T-helper 2 cell treated with Interferon-gamma antibody and Interleukin-4, amounts not matched to agents 5 μg/mL and 100 μg/mL, for 36 hours (primary cell): Measurements from ENCODE around the gene PLCH1.

Source experiments
- DNase-seq: peaks from one replicate; pipeline ENCODE4 v3.0.0; 2021; ENCODE audit warnings: low spot score
- H3K27ac Mint-ChIP-seq: one replicate; pipeline ENCODE4 v1.8.0; 2021; ENCODE audit warnings: mild to moderate bottlenecking, mixed read lengths
- H3K27me3 Mint-ChIP-seq: one replicate; pipeline ENCODE4 v1.8.0; 2021; ENCODE audit warnings: low read depth, mixed read lengths
- H3K36me3 Mint-ChIP-seq: one replicate; pipeline ENCODE4 v1.8.0; 2021; ENCODE audit warnings: low read depth, mixed read lengths
- H3K4me1 Mint-ChIP-seq: one replicate; pipeline ENCODE4 v1.8.0; 2021; ENCODE audit warnings: low read depth, mixed read lengths
- H3K4me3 Mint-ChIP-seq: one replicate; pipeline ENCODE4 v1.8.0; 2022; ENCODE audit warnings: mild to moderate bottlenecking, moderate library complexity, mixed read lengths
- H3K9me3 Mint-ChIP-seq: one replicate; pipeline ENCODE4 v1.8.0; 2021; ENCODE audit warnings: mixed read lengths

The PLCH1 gene

DNA sequence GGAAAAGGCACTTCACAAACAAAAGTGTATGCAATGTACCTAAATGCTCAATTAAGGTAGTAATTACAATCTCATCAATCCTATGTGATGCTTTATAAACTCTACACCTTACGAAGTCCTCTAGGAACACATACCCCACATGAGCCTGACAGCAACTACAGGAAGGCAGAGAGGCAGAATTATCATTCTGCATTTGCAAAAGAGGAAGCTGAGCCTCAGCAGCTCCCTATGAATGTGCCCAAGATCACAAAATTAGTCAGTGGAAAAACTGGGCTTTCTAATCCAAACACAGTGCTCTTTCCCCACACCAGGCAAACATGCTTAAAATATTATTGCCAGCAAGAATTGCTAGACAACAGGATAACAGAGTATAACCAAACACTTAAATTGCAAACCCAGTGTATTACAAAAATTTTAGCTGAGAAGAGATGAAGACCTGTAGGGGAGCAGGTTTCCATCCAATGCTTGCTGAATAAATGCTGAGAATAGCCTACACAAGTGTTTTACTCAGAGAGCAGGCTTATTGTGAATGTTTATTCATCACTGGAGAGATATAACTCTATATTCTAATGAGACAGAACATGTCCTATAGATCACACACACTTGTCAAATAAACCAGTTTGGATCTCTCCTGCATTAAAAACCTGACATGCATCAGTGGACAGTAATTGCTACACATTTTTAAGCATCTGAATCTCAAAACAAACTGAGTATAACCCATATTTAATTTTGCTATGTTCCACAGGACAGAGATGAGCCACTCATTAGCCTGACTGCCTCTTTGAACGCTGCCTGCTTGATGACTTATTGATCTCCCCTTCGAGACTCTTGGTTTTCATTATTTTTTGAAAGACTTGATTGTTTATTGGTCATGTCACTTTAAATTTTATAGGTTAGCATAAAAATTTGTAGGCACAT, 62.2 kb downstream of the PLCH1 start:
- H3K27me3 Mint-ChIP-seq, result peaks cover 23% of the 10 kb centered on the region
- no peaks in the 10 kb centered on the region for H3K9me3 Mint-ChIP-seq
- H3K27ac Mint-ChIP-seq, result no peak overlapping the region
- no peak overlapping the region for H3K4me3 Mint-ChIP-seq
- no peaks in the 10 kb centered on the region for H3K36me3 Mint-ChIP-seq
- H3K4me1 Mint-ChIP-seq, result no peaks in the 10 kb centered on the region
- no peak for DNase-seq

GRCh38 chr3:155676252-155676981, 68.5 kb downstream of the PLCH1 start:
- no peaks in the 10 kb centered on the region for H3K9me3 Mint-ChIP-seq
- H3K36me3 Mint-ChIP-seq, result no peaks in the 10 kb centered on the region
- H3K27me3 Mint-ChIP-seq, result peaks cover 24% of the 10 kb centered on the region
- no peak for DNase-seq
- H3K27ac Mint-ChIP-seq, result no peak overlapping the region
- H3K4me1 Mint-ChIP-seq, result no peaks in the 10 kb centered on the region
- H3K4me3 Mint-ChIP-seq, result no peak overlapping the region

DNA sequence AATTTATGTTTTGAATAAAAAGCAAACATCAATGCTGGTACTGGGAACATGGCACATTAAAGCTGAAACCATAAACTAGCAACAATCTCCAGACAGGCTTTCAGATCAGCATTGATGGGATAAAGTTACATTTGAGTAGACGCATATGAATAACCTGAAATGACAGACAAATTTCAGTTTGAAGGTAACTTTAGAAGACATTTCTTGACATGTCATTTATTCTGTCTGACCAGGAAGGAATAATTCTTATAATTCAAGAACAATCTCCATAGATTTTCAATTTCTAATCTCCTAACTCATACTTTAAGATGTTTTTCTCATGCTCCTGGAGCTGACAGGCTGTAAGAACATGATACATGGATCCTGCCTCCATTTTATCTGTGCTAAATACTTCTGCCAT, 69.8 kb downstream of the PLCH1 start:
- DNase-seq, result no peak
- Mint-ChIP-seq H3K4me1 (no peaks in the 10 kb centered on the region), H3K27me3 (peaks cover 26% of the 10 kb centered on the region), H3K36me3 (no peaks in the 10 kb centered on the region), H3K4me3 (no peak overlapping the region), H3K27ac (no peak overlapping the region), H3K9me3 (no peaks in the 10 kb centered on the region)

DNA sequence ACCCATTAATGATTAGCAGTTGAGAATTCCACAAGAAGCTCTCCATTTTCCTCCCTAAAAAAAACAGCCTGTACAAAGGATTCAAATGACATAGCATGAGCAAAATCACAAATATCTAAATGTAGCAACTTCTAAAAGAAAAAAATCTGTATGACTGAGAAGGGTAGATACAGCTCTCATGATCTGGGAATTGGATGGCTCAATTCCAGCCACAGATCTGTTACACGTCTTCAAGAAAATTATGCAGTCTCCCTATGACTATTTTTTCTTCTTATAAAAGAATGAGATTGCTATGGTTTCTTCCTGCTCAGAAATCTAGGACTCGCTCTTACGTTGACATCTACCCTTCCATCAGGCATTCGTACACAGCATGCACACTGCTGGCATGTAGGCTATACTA, 71.5 kb downstream of the PLCH1 start:
- Mint-ChIP-seq H3K9me3 (no peaks in the 10 kb centered on the region), H3K27me3 (peaks cover 26% of the 10 kb centered on the region), H3K36me3 (no peaks in the 10 kb centered on the region), H3K27ac (no peak overlapping the region), H3K4me3 (no peak overlapping the region), H3K4me1 (no peaks in the 10 kb centered on the region)
- DNase-seq, result no peak

DNA sequence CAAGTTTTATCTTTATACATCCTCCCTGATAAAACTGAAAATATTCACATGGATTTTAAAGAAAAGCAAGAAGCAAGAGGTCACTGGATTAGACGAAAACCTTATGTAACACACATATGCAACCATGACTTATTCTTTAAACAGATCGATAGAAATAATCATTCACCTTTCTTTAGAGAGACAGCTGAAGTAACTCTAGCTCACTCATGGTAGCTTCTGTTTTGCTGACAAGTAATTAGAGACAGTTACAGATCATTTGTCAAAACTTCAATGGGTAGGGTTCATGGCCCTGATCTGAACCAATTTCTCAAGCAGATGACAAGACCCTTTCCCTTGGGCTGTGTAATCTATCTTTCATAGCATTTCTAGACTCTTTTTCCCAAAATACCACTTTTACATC, 74.5 kb downstream of the PLCH1 start:
- no peaks in the 10 kb centered on the region for H3K9me3 Mint-ChIP-seq
- peaks cover 30% of the 10 kb centered on the region for H3K27me3 Mint-ChIP-seq
- H3K36me3 Mint-ChIP-seq, result no peaks in the 10 kb centered on the region
- H3K4me1 Mint-ChIP-seq, result no peaks in the 10 kb centered on the region
- no peak for DNase-seq
- no peak overlapping the region for H3K27ac Mint-ChIP-seq
- H3K4me3 Mint-ChIP-seq, result no peak overlapping the region

- Mint-ChIP-seq H3K9me3 (no peaks in the 10 kb centered on the region), H3K36me3 (no peaks in the 10 kb centered on the region), H3K27me3 (peaks cover 21% of the 10 kb centered on the region), H3K27ac (no peak overlapping the region), H3K4me3 (no peak overlapping the region), H3K4me1 (no peaks in the 10 kb centered on the region)
- no peak for DNase-seq
Observed at GRCh38 chr3:155667988-155668387, 76.9 kb downstream of the PLCH1 start.

- no peak overlapping the region for H3K4me3 Mint-ChIP-seq
- H3K36me3 Mint-ChIP-seq, result no peaks in the 10 kb centered on the region
- no peak for DNase-seq
- peaks cover 2% of the 10 kb centered on the region for H3K4me1 Mint-ChIP-seq
- H3K9me3 Mint-ChIP-seq, result no peaks in the 10 kb centered on the region
- H3K27ac Mint-ChIP-seq, result no peak overlapping the region
- peaks cover 5% of the 10 kb centered on the region for H3K27me3 Mint-ChIP-seq
Observed at GRCh38 chr3:155664925-155665695, 79.8 kb downstream of the PLCH1 start.

DNA sequence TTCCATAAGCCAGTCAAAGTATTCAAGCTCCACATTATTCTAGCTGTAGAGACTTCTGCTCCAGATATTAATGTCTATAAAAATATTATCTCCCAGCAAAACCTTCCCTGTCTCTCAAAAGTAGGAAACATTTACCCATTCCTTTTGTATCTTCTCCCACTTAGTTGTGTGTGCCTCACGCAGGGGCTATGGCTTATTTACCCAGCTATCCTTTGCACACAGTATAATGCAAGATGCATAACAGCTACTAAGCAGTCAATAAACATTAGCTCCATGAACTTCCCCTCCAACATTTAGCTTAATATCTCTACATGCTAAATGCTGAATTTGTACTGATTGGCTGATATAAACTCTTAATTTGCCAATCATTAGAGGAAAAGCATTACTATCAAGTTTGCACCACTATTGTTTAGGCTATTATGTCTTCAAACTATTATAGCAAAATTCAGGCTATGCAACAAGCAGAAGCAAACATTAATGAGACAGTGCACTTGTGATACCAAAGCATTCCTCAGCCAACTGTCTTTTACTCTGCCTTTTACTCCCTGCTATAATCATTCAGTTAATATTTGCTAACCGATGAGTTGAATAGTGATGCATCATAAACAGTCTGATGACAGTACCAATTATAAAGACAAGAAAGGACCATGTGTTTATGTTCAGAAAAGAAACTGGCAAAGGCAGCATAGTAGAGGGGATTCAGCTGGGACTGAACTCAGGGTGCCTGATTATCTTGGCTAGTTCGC, 81.2 kb downstream of the PLCH1 start:
- no peak overlapping the region for H3K27ac Mint-ChIP-seq
- H3K9me3 Mint-ChIP-seq, result no peaks in the 10 kb centered on the region
- no peaks in the 10 kb centered on the region for H3K36me3 Mint-ChIP-seq
- peaks cover 2% of the 10 kb centered on the region for H3K4me1 Mint-ChIP-seq
- H3K4me3 Mint-ChIP-seq, result no peak overlapping the region
- H3K27me3 Mint-ChIP-seq, result peaks cover 5% of the 10 kb centered on the region
- no peak for DNase-seq

DNA sequence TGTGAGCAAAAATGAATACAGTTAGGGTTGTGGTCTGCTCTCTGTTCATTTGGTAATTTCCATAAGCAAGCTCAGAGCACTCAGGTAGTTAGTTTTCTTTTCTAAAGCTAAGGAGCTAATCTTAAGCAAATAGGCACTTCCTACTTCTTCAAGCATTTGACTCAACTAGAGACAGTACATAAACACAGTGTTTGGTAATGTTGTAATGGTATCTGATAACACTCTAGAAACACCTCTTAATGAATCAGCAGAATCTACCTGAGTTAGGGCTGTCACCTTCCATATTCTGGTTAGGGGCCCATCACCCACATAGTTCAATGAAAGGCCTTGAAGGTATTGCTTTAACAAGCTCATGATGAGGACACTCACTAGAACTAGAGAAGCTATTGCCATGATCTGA, 83.1 kb downstream of the PLCH1 start:
- Mint-ChIP-seq H3K9me3 (no peaks in the 10 kb centered on the region), H3K4me1 (peaks cover 2% of the 10 kb centered on the region), H3K4me3 (no peak overlapping the region), H3K27ac (no peak overlapping the region), H3K27me3 (peaks cover 3% of the 10 kb centered on the region), H3K36me3 (no peaks in the 10 kb centered on the region)
- no peak for DNase-seq

- Mint-ChIP-seq H3K27ac (no peak overlapping the region), H3K27me3 (no peaks in the 10 kb centered on the region), H3K4me1 (peaks cover 2% of the 10 kb centered on the region), H3K36me3 (no peaks in the 10 kb centered on the region), H3K9me3 (no peaks in the 10 kb centered on the region), H3K4me3 (no peak overlapping the region)
- no peak for DNase-seq
Observed at GRCh38 chr3:155661042-155661441, 83.8 kb downstream of the PLCH1 start.

DNA sequence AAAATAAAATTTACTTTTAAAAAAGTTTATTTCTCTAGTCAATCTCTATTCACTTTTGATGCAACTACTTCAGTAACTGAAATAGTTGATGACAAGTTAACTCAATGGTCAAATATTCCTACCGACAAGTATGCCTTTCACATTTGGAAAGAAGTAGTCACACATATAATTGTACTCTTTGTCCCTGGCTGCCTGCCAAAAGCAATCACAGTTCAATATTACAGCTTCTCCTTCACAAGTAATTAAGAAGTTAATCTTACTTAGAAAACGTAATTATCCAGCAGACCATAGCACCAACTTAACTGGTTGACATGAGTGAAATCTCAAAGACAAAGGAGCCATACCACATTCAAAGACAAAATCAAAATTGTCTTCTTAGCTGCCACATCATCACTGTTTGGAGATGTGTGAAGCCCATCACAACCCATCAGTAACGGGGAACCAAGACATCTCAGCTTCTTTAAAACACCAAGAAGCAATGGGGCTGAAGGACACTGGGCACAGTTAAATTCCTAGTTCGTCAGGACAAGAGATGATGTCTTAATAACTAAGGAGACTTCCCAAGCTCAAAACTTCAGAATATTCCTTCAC, 86.1 kb downstream of the PLCH1 start:
- H3K9me3 Mint-ChIP-seq, result no peaks in the 10 kb centered on the region
- no peaks in the 10 kb centered on the region for H3K27me3 Mint-ChIP-seq
- no peak overlapping the region for H3K27ac Mint-ChIP-seq
- H3K4me3 Mint-ChIP-seq, result no peak overlapping the region
- no peak for DNase-seq
- H3K36me3 Mint-ChIP-seq, result no peaks in the 10 kb centered on the region
- peaks cover 2% of the 10 kb centered on the region for H3K4me1 Mint-ChIP-seq

- H3K4me1 Mint-ChIP-seq, result peaks cover 2% of the 10 kb centered on the region
- H3K36me3 Mint-ChIP-seq, result no peaks in the 10 kb centered on the region
- no peaks in the 10 kb centered on the region for H3K27me3 Mint-ChIP-seq
- H3K4me3 Mint-ChIP-seq, result no peak overlapping the region
- no peak overlapping the region for H3K27ac Mint-ChIP-seq
- no peak for DNase-seq
- no peaks in the 10 kb centered on the region for H3K9me3 Mint-ChIP-seq
Observed at GRCh38 chr3:155658006-155658405, 86.9 kb downstream of the PLCH1 start.

DNA sequence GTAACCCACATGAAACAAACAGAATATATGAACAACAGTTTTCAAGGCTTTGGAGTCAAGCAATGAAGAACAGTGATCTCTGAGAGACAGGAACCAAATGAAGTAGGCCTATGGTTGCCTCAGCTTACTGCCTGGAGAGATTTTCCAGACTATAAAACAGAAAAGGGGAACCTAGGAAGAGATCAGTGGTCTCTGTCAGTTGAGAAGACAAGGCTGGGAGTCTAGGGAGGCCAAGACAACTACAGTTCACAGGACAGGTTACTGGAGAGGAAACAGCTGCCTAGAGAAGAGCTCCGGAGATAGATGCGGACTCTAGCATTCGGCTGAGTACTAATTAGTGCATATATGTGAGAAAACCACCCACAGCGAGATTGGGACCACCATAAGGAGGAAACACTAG, 87.7 kb downstream of the PLCH1 start:
- Mint-ChIP-seq H3K27me3 (no peaks in the 10 kb centered on the region), H3K27ac (no peak overlapping the region), H3K9me3 (no peaks in the 10 kb centered on the region), H3K36me3 (no peaks in the 10 kb centered on the region), H3K4me1 (peaks cover 2% of the 10 kb centered on the region), H3K4me3 (no peak overlapping the region)
- no peak for DNase-seq
